ENCODE data around the gene RIC8B.

DNA sequence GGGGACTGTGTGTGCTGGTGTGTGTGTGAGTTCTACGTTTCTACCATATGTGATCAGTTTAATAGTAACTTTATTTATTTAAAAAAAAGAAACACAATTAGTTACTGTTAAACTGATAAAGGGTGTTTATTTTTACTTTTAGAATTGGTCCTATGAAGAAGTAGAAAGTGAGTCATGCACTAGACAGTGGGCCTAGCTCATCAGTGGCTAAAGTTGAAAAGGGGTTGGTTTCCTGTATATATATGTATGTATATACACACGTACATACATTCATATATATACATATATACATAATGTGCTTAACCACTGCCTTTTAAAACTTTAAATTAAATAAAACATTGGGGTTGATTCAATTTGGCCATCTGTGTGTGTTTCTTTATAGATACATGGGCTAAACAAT, 112.5 kb downstream of the RIC8B start:
- TF ChIP-seq, protein P1, sequence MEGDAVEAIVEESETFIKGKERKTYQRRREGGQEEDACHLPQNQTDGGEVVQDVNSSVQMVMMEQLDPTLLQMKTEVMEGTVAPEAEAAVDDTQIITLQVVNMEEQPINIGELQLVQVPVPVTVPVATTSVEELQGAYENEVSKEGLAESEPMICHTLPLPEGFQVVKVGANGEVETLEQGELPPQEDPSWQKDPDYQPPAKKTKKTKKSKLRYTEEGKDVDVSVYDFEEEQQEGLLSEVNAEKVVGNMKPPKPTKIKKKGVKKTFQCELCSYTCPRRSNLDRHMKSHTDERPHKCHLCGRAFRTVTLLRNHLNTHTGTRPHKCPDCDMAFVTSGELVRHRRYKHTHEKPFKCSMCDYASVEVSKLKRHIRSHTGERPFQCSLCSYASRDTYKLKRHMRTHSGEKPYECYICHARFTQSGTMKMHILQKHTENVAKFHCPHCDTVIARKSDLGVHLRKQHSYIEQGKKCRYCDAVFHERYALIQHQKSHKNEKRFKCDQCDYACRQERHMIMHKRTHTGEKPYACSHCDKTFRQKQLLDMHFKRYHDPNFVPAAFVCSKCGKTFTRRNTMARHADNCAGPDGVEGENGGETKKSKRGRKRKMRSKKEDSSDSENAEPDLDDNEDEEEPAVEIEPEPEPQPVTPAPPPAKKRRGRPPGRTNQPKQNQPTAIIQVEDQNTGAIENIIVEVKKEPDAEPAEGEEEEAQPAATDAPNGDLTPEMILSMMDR (IDR thresholded peaks at IDR 0.05): no peak
- TF ChIP-seq EP300 (IDR thresholded peaks at IDR 0.05) (no peak), POLR2A (IDR thresholded peaks at IDR 0.05) (no peak)

All from tibial nerve (tissue), 4 donors.